SKM-1 treated with dmso at 0.1 percent for 144 hours (cell line): Measurements from ENCODE around the gene RALGPS2.

ENCODE experiments used
- DNase-seq: peaks from one replicate; lab custom pipeline; 2025; ENCODE audit not compliant: unreplicated experiment; lab: John Stamatoyannopoulos, UW

Gene RALGPS2, protein sequence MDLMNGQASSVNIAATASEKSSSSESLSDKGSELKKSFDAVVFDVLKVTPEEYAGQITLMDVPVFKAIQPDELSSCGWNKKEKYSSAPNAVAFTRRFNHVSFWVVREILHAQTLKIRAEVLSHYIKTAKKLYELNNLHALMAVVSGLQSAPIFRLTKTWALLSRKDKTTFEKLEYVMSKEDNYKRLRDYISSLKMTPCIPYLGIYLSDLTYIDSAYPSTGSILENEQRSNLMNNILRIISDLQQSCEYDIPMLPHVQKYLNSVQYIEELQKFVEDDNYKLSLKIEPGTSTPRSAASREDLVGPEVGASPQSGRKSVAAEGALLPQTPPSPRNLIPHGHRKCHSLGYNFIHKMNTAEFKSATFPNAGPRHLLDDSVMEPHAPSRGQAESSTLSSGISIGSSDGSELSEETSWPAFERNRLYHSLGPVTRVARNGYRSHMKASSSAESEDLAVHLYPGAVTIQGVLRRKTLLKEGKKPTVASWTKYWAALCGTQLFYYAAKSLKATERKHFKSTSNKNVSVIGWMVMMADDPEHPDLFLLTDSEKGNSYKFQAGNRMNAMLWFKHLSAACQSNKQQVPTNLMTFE

GRCh38 chr1:178724728-178725465, at the start of gene RALGPS2:
RALGPS2 (plus strand) TSS chr1:178725244; CDS start chr1:178776765, 51,521 bp downstream.
- peak; percentile 81 for DNase-seq

- no peak for DNase-seq
Observed at GRCh38 chr1:178679237-178679636, 45.8 kb upstream of the RALGPS2 start.

DNA sequence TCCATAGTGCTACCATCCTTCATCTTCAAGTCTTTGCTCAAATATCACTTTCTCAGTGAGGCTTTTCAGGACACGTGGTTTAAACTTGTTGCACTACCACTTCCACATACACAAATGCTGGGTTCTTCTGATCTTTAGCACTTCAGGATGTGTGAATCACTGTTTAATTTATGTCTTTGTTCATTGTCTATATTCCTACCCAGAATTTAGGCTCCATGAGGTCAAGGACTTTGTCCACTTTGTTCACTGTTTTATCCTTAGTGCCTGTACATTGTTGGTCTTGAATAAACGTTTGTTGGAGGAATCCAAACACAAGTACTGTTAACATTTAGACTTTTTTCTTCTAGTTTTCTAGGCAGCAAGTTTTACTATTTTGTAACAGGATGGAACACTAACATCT, 42.6 kb upstream of the RALGPS2 start:
- no peak for DNase-seq

GRCh38 chr1:178682886-178683285, 42.2 kb upstream of the RALGPS2 start:
- no peak for DNase-seq

DNA sequence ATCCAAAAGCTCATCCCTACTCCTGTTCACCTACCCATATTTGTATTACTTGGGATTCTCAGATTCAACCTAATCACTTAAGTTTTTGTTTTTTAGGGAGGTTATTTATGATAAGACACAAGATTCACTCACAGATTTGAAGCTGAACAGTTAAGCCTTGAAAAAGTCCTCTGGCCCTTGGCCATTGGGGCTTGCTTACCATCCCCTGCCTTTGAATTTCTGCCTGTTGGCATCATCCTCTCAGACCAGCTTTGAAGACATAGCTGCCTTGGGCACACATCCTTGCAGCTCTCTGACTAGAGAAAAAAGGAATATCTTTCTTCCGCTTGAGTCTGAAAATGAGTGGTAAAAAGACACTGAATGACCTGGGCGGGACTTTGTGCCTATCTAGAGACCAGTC, 41.8 kb upstream of the RALGPS2 start:
- DNase-seq: no peak

DNA sequence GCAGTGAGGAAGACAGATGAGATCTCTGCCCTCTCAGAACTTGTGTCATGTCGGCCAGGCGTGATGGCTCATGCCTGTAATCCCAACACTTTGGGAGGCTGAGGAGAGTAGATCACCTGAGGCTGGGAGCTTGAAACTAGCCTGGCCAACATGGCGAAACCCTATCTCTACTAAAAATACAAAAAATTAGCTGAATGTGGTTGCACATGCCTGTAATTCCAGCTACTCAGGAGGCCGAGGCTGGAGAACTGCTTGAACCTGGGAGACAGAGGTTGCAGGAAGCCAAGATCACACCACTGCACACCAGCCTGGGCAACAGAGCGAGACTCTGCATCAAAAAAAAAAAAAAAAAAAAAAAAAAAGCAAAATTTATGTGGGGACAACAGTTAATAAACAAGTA, 40.9 kb upstream of the RALGPS2 start:
- no peak for DNase-seq

- DNase-seq: no peak
Observed at GRCh38 chr1:178684542-178685000, 40.5 kb upstream of the RALGPS2 start.

GRCh38 chr1:178686407-178686806, 38.6 kb upstream of the RALGPS2 start:
- no peak for DNase-seq

GRCh38 chr1:178688244-178688643, 36.8 kb upstream of the RALGPS2 start:
- peak; percentile 44 for DNase-seq

GRCh38 chr1:178689769-178690168, 35.3 kb upstream of the RALGPS2 start:
- no peak for DNase-seq

- DNase-seq: no peak
Observed at GRCh38 chr1:178690496-178690895, 34.5 kb upstream of the RALGPS2 start.

- DNase-seq: no peak
Observed at GRCh38 chr1:178692564-178693327, 32.3 kb upstream of the RALGPS2 start.

DNA sequence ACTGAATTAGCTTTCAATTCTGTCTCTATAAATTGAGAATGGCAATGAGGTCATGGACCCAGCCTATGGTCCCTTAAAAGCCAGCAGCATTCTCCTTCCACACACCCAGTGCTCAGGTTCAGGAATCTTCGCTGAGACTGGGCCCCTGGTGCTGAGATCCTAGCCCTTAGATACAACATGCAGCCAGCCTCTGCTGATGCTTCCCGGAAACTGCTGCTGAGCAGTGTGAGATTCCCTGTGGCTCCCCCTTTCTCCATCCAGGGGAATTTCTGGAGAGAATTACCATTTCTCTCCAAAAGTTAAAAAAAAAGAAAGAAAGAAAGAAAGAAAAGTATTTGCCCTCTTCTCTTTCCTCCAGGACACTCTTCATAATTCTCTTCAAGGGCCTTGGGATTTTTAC, 31.7 kb upstream of the RALGPS2 start:
- DNase-seq: no peak

DNA sequence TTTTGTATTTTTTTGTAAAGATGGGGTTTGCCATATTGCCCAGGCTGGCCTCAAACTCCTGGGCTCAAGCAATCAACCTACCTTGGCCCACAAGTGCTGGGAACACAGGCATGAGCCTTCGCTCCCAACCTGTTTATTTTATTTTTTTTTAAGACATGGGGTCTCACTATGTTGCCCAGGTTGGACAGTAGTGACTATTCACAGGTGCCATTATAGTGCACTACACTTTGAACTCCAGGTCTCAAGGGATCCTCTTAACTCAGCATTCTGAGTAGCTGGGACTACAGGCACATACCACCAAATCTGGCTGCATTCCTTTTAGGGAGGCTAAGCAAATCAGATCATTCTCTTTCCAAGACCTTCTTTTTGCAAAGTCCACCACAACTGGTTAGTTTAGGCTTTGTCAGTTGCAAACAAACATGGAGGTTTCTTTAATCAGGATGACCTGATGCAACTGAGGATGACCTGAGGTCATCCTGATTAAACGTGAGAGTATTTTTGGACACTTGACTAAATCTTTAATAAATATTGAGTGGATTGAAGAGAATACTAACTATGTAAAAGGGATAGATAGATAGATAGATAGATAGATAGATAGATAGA, 30.0 kb upstream of the RALGPS2 start:
- DNase-seq: no peak

DNA sequence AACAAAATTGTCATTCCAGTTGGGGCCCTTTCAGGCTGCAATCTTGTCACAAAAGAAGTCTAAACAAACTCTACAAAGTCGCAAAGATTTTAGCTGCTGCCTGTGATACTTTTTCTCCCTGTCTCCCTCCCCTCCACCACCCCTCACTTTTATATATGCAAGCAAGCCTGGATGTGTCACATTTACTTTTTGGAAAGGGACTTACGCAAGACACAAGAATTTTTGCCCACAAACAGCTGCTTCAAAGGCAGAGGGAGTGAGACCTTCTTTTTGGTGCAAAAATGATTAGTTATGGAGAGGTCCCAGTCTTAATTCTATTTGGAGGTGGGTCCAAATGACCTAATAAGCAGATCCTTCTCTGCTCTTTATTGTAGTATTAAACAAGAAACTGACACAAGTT, 22.9 kb upstream of the RALGPS2 start:
- DNase-seq: peak; percentile 48

DNA sequence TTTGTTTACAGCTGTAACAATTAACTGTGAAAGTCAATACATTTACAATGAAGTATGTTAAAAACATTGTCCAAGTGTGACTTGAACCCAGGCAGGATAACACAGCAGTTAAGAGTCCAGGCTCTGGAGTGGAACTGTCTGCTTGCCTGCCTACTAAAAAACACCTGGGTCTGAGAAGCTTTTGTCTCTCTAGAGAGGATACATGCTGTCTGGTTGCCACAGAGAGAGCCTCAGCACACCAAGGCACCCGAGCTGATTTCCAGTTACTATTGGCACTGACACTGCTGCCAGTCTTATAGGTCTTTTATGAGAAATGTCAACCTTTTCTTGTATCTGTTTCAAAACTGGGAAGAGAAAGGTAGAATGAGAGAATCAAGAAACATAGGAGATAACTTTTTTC, 20.2 kb upstream of the RALGPS2 start:
- no peak for DNase-seq

DNA sequence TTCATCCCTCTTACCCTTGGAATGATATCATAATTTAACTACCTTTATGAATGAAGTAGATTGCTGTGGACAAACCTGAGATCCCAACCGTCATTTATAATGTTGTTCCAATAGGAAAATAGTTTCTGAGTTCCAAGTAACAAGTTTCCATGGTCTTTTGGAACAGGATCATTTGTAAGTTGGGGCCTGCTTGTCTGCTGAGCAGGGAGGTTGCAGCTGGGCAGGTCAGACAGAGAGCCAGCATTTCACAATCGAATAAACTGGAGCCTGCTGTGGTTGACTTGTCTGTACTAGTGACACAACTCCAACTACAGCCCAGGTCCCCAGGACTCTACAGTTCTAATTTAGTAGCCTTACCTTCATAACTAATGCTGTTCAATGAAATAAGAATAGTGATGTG, 18.6 kb upstream of the RALGPS2 start:
- peak; percentile 89 for DNase-seq

GRCh38 chr1:178713259-178713658, 11.8 kb upstream of the RALGPS2 start:
- peak; percentile 38 for DNase-seq

DNA sequence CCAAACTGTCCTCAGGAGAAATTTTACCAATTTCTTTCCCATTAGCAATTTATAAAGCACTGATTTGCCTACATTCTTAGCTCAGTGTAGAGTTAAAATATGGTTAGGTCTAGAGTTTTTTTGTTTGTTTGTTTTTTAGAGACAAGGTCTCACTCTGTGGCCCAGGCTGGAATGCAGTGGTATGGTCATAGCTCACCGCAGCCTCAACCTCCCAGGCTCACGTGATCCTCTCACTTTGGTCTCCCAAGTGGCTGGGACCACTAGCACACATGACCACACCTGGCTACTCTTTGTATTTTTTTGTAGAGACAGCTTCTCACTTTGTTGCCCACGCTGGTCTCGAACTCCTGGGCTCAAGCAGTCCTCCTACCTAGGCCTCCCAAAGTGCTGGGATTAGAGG, 10.6 kb upstream of the RALGPS2 start:
- DNase-seq: no peak

DNA sequence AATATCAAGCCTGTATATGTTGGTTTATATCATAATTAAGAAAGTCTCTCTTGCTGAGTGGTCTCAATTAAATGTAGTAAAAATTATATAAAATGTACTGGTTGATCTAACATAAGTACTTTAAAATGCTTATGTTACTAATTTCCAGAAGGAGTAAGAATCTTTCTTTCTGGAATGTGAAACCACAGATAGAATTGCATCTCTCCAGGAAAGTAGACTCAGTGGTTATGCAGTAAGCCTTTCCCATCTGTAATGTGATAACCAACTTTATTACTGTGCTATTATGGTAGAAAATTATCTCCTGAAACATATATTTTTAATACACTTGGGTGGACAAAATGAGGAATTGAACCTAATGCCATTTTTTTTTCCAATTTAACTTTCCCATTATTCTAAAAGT, 8.9 kb upstream of the RALGPS2 start:
- no peak for DNase-seq

- DNase-seq: no peak
Observed at GRCh38 chr1:178718520-178718919, 6.5 kb upstream of the RALGPS2 start.
